CD4-positive, CD25-positive, alpha-beta regulatory T cell (primary cell): ENCODE data around the gene CDH13. TPM values are rescaled to one million over a fixed set of nuclear protein-coding genes. Genes with fewer than 3 reads are reported as not detected.

Experiments used
- ATAC-seq, 2 donors: fragments of 150-1000 bp; cut with Tn5 transposase; one replicate each; pipeline ENCODE4 v1.10.0; 2021; ENCODE audit warnings: low read depth in 2 of 2, moderate number of reproducible peaks in 2 of 2, moderate library complexity in 1 of 2
- DNase-seq, 3 donors: peaks; one replicate each; pipeline versions ENCODE4 v3.0.0 to v3.0.0-alpha.2; 2012 to 2022; ENCODE audit warnings: mixed read lengths in 1 of 3
- H3K27ac ChIP-seq: one replicate; pipeline ENCODE4 v1.7.0; 2013; ENCODE audit warnings: mild to moderate bottlenecking, low read length; ENCODE audit not compliant: insufficient read depth, poor library complexity, severe bottlenecking
- H3K27me3 ChIP-seq: one replicate; pipeline ENCODE4 v1.7.0; 2013; ENCODE audit warnings: low read length; ENCODE audit not compliant: control insufficient read depth, insufficient read depth
- H3K36me3 ChIP-seq: one replicate; pipeline ENCODE4 v1.7.0; 2013; ENCODE audit warnings: mild to moderate bottlenecking, low read length, moderate library complexity; ENCODE audit not compliant: control insufficient read depth, insufficient read depth
- H3K4me1 ChIP-seq: 2 replicates; pipeline ENCODE4 v1.7.0; 2013; ENCODE audit warnings: mild to moderate bottlenecking, low read length; ENCODE audit not compliant: insufficient read depth, control insufficient read depth, poor library complexity, severe bottlenecking
- H3K4me3 ChIP-seq: one replicate; pipeline ENCODE4 v1.7.0; 2013; ENCODE audit warnings: low read depth, mild to moderate bottlenecking, low read length, moderate library complexity
- H3K9me3 ChIP-seq, 2 experiments: 1 replicate in 1 of 2; 2 replicates in 1 of 2; pipeline ENCODE4 v1.7.0; 2013; ENCODE audit warnings: low read length in 2 of 2, mild to moderate bottlenecking in 1 of 2, moderate library complexity in 1 of 2; ENCODE audit not compliant: control insufficient read depth in 2 of 2
- H3K27ac Mint-ChIP-seq, 3 donors: one replicate each; pipeline ENCODE4 v1.8.0; 2020 to 2022; ENCODE audit warnings: mild to moderate bottlenecking in 3 of 3, mixed read lengths in 3 of 3, moderate library complexity in 2 of 3
- H3K27me3 Mint-ChIP-seq: one replicate; pipeline ENCODE4 v1.8.0; 2022; ENCODE audit warnings: mild to moderate bottlenecking, mixed read lengths
- H3K36me3 Mint-ChIP-seq: one replicate; pipeline ENCODE4 v1.8.0; 2020; ENCODE audit warnings: mixed read lengths
- H3K4me1 Mint-ChIP-seq, 4 donors: one replicate each; pipeline ENCODE4 v1.8.0; 2020 to 2022; ENCODE audit warnings: mixed read lengths in 4 of 4, mild to moderate bottlenecking in 1 of 4
- H3K4me3 Mint-ChIP-seq, 4 donors: one replicate each; pipeline ENCODE4 v1.8.0; 2020 to 2022; ENCODE audit warnings: mild to moderate bottlenecking in 4 of 4, mixed read lengths in 4 of 4, moderate library complexity in 3 of 4
- H3K9me3 Mint-ChIP-seq, 7 donors: one replicate each; pipeline ENCODE4 v1.8.0; 2020 to 2022; ENCODE audit warnings: mixed read lengths in 7 of 7, mild to moderate bottlenecking in 3 of 7, moderate library complexity in 2 of 7
- polyA plus RNA-seq, 4 donors: library from polyadenylated mRNA; unstranded; fragments of 300-500 nt; fragmentation: Illumina TruSeq; gene quantifications; one replicate each; pipeline ENCODE4 v1.2.3, GENCODE V29; 2021
- total RNA-seq: library from RNA; stranded (reverse); gene quantifications from one replicate; pipeline ENCODE4 v1.2.3, GENCODE V29; 2022

The CDH13 gene
- total and polyA plus RNA-seq, 5 donors from 2014 or later = not detected

GRCh38 chr16:83793179-83793578 is 1166.4 kb downstream of the CDH13 start:
- H3K4me1 Mint-ChIP-seq = peaks cover 0 to 6% (median 5%) of the 10 kb centered on the region in 4 donors
- H3K4me3 Mint-ChIP-seq = no peak overlapping the region
- ATAC-seq = no peak
- H3K36me3 Mint-ChIP-seq = no peaks in the 10 kb centered on the region
- Histone ChIP-seq H3K4me3 (no peak overlapping the region), H3K27me3 (peaks cover 3% of the 10 kb centered on the region), H3K9me3 (no peaks in the 10 kb centered on the region), H3K36me3 (no peaks in the 10 kb centered on the region), H3K4me1 (no peaks in the 10 kb centered on the region), H3K27ac (no peak overlapping the region)
- H3K27me3 Mint-ChIP-seq = peaks cover 4% of the 10 kb centered on the region
- no peak for DNase-seq
- peaks cover 0 to 1% (median 0%) of the 10 kb centered on the region in 7 donors for H3K9me3 Mint-ChIP-seq
- H3K27ac Mint-ChIP-seq = no peak overlapping the region

- H3K36me3 ChIP-seq = no peaks in the 10 kb centered on the region
- H3K27me3 ChIP-seq = peaks cover 10% of the 10 kb centered on the region
- ATAC-seq (no peak), DNase-seq (no peak)
- Mint-ChIP-seq H3K27me3 (peaks cover 4% of the 10 kb centered on the region), H3K27ac (no peak overlapping the region), H3K4me1 (peaks cover 4 to 10% (median 6%) of the 10 kb centered on the region in 4 donors), H3K9me3 (peaks cover 0 to 1% (median 0%) of the 10 kb centered on the region in 7 donors), H3K4me3 (no peak overlapping the region), H3K36me3 (no peaks in the 10 kb centered on the region)
- H3K4me3 ChIP-seq = no peak overlapping the region
- H3K9me3 ChIP-seq = no peaks in the 10 kb centered on the region
- no peak overlapping the region for H3K27ac ChIP-seq
- H3K4me1 ChIP-seq = no peaks in the 10 kb centered on the region
Observed at GRCh38 chr16:83794860-83795554, 1168.2 kb downstream of the CDH13 start.

- Mint-ChIP-seq H3K9me3 (peaks cover 0 to 1% (median 0%) of the 10 kb centered on the region in 7 donors), H3K27me3 (peaks cover 4% of the 10 kb centered on the region), H3K27ac (no peak overlapping the region), H3K36me3 (no peaks in the 10 kb centered on the region), H3K4me3 (no peak overlapping the region), H3K4me1 (peaks cover 4 to 10% (median 6%) of the 10 kb centered on the region in 4 donors)
- Histone ChIP-seq H3K36me3 (no peaks in the 10 kb centered on the region), H3K4me3 (no peak overlapping the region), H3K9me3 (no peaks in the 10 kb centered on the region), H3K27ac (no peak overlapping the region), H3K27me3 (peaks cover 10% of the 10 kb centered on the region), H3K4me1 (no peaks in the 10 kb centered on the region)
- no peak for DNase-seq
- no peak for ATAC-seq
Observed at GRCh38 chr16:83797013-83797412, 1170.2 kb downstream of the CDH13 start.

GRCh38 chr16:83799336-83799735 is 1172.6 kb downstream of the CDH13 start:
- Mint-ChIP-seq H3K4me1 (peaks cover 0 to 5% (median 2%) of the 10 kb centered on the region in 4 donors), H3K9me3 (no peaks in the 10 kb centered on the region), H3K36me3 (no peaks in the 10 kb centered on the region), H3K27me3 (peaks cover 4% of the 10 kb centered on the region), H3K27ac (no peak overlapping the region), H3K4me3 (no peak overlapping the region)
- Histone ChIP-seq H3K27ac (no peak overlapping the region), H3K4me3 (no peak overlapping the region), H3K27me3 (peaks cover 10% of the 10 kb centered on the region), H3K9me3 (no peaks in the 10 kb centered on the region), H3K36me3 (no peaks in the 10 kb centered on the region), H3K4me1 (no peaks in the 10 kb centered on the region)
- DNase-seq (no peak), ATAC-seq (no peak)

GRCh38 chr16:83802135-83802534 is 1175.4 kb downstream of the CDH13 start:
- H3K27ac Mint-ChIP-seq = no peak overlapping the region
- no peak overlapping the region for H3K27ac ChIP-seq
- DNase-seq = no peak
- no peak overlapping the region for H3K4me3 ChIP-seq
- no peaks in the 10 kb centered on the region for H3K36me3 ChIP-seq
- H3K36me3 Mint-ChIP-seq = no peaks in the 10 kb centered on the region
- no peaks in the 10 kb centered on the region for H3K4me1 ChIP-seq
- no peaks in the 10 kb centered on the region for H3K9me3 ChIP-seq
- no peak overlapping the region for H3K4me3 Mint-ChIP-seq
- peaks cover 7% of the 10 kb centered on the region for H3K27me3 ChIP-seq
- H3K9me3 Mint-ChIP-seq = peaks cover 0 to 1% (median 0%) of the 10 kb centered on the region in 7 donors
- peaks cover 3 to 11% (median 8%) of the 10 kb centered on the region in 4 donors for H3K4me1 Mint-ChIP-seq
- peaks cover 6% of the 10 kb centered on the region for H3K27me3 Mint-ChIP-seq
- ATAC-seq = no peak

DNA sequence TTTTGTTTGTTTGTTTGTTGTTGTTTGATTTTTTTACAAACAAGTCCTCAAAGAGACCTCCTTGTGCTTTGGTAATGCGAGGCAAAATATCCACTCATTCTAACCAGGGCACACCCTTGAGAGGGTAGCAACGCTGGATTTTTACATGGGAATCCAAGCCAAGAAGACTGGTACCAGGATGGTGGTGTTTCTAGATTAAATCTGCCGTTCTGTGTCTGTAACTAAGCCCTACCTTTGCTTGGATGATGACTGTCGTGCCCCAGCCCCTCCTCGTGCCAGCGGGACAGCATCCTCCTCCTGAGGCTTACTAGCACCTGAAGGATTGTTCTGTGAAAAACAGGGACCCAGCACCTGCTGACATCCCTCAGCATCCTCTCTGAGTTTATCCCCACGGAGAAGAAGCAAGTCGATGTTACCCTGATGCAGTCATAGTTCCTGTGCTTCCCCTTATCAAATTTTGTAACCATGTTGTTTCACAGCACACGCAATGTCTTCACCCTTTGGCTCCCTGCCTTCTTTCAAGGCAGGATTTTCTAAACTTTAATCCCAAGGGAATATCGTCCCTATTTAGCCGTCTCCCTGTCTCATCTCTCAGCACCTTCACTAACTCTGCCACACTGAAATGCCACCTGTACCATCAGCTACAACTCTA is 1175.9 kb downstream of the CDH13 start:
- Mint-ChIP-seq H3K27ac (no peak overlapping the region), H3K4me1 (peaks cover 4 to 14% (median 9%) of the 10 kb centered on the region in 4 donors), H3K9me3 (peaks cover 0 to 1% (median 0%) of the 10 kb centered on the region in 7 donors), H3K36me3 (no peaks in the 10 kb centered on the region), H3K4me3 (no peak overlapping the region), H3K27me3 (peaks cover 6% of the 10 kb centered on the region)
- Histone ChIP-seq H3K4me1 (peaks cover 2% of the 10 kb centered on the region), H3K36me3 (no peaks in the 10 kb centered on the region), H3K27ac (no peak overlapping the region), H3K4me3 (no peak overlapping the region), H3K9me3 (no peaks in the 10 kb centered on the region), H3K27me3 (peaks cover 7% of the 10 kb centered on the region)
- no peak for ATAC-seq
- DNase-seq = no peak

DNA sequence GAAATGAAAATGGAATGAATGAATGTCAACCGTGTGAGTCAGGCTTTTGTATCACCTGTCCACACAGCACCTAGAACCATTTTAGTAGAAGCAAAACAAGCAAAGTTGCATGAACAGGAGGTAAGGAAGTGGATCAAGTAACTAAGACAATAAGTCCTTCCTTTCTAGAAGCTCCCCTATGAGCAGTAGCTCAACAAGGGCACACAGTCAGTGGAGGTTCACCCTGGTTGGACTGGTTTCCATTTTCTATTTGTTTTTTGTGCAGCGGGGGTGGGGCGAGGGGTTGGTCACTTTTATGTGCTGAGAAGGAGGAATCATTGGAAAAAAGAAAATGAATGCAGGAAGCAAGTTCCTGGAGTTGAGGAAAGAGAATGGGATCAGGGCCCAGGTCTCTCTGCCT is 1177.0 kb downstream of the CDH13 start:
- ATAC-seq = no peak
- Mint-ChIP-seq H3K27me3 (peaks cover 7% of the 10 kb centered on the region), H3K9me3 (peaks cover 0 to 1% (median 0%) of the 10 kb centered on the region in 7 donors), H3K4me3 (no peak overlapping the region), H3K4me1 (peaks cover 5 to 25% (median 15%) of the 10 kb centered on the region in 4 donors), H3K27ac (no peak overlapping the region), H3K36me3 (peaks cover under 1% of the 10 kb centered on the region)
- no peak overlapping the region for H3K4me3 ChIP-seq
- peaks cover 3% of the 10 kb centered on the region for H3K27me3 ChIP-seq
- no peak for DNase-seq
- H3K9me3 ChIP-seq = no peaks in the 10 kb centered on the region
- H3K36me3 ChIP-seq = no peaks in the 10 kb centered on the region
- H3K4me1 ChIP-seq = peaks cover 10% of the 10 kb centered on the region
- H3K27ac ChIP-seq = no peak overlapping the region
